ENCODE measurements around the gene SPOUT1. TPM values are rescaled to one million over a fixed set of nuclear protein-coding genes. Genes with fewer than 3 reads are reported as not detected.

Gene SPOUT1
- total RNA-seq, 1 donor from 2014 or later = 18.2 TPM

DNA sequence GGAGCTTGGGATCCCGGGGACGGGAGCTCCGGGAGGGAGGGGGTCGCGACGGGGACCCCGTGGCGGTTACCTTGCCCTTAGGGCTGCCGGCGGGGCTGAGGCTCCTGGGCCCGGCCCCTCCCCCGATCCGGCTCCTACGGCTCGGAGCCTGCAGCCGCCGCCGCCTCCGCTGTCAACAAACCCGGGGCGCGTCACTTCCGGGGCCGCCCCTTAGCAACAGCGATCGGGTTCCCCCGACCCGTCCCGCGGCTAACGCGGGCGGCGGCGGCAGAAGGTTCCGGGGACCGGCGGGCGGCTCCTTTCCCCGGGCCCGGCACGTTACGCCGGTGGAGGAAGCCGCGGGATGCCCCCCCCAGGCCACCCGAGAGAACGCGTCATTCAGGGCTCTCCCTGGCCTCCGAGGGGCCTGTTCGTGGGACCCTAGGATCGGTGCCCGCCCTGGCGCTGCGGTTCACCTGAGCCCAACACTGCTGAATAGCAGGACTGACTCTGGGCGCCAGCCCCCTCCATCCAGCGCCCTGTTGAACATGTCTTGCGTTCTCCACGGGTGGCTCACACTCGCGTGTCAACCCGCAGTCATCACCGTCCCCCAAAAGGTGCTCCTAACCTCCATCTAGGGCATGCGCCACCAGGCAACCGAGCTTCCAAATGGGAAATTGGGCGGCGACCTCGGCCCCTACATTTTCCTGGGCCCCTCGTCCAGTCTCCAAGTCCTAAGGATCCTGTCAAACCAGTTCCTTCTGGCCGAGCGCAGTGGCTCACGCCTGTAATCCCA is 57.7 kb downstream of the SPOUT1 start, which contains the start of gene ZER1:
ZER1 (minus strand) TSS at position 183 of the 775 bp plus-strand sequence. CDS start 16,362 bp downstream, outside the sequence.
- peak; percentile 48 for DNase-seq (ENCODE audit: low read depth)

DNA sequence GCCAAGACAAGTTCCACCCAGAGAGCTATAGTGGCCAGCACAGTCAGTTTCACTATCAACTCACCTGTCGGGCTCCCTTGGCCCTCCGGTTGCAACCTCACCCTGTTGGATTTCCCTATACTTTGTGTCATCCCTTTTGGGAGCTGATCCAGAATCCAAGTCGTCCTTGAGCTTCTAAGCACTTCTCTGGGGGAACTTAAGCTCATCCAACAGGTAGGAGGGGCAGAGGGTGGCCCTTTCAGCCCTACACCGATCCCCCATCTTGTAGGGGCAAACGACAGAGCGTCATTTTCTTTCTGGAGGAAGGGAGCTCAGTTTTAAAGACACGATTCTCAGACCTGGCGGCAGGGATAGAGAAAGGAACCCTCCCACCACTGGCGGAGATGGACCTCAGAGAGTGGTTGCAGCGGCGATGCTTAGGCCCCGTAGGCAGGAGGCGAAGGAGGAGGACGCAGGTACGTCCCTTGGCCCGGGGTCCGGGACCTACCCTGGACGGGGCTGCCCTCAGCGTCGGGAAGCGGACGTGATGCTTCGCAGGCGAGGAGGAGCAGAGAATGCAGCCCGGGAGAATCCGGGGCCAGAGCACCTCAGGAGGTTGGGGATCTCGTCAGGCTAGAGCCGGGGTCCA is 58.4 kb downstream of the SPOUT1 start:
- no peak for DNase-seq (ENCODE audit: low read depth)

DNA sequence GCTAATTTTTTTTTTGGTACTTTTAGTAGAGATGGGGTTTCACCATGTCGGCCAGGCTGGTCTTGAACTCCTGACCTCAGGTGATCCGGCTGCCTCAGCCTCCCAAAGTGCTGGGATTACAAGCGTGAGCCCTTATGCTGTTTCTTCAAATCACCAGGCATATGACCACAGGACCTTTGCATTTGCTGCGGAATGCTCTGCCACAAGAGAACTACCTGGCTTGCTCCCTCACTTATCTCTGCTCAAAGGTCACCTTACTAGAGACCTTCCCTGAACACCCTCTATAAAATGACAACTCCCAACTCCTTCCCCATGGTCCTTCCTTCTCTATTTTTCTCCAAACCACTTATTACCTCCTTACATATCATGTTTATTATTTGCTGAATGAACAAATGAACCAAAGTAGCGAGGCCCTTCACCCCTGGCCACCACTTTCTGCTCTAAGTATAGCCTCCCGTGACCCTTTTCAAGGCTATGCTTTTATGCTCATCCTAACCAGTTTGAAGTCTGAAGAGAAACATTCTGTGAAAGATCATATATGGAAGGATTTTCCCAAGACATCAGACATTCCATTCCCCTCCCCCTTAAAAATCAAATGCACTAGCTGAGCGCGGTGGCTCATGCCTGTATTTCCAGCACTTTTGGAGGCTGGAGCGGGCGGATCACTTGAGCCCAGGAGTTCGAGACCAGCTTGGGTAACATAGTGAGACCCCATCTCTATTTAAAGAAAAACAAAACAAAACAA is 59.1 kb downstream of the SPOUT1 start:
- no peak for DNase-seq (ENCODE audit: low read depth)

Other genes with a start within 250 kb of the SPOUT1 start
- gene DYNC2I2, start 172.9 kb downstream of the SPOUT1 start, total RNA-seq = 46.4 and 59.7 TPM in 2 replicates
- gene SET, start 140.6 kb downstream of the SPOUT1 start, total RNA-seq = 395 and 577 TPM in 2 replicates
- 2.8 and 5.2 TPM in 2 replicates for gene PKN3, start 127.3 kb downstream of the SPOUT1 start, total RNA-seq
- 46.4 and 58.0 TPM in 2 replicates for gene ZDHHC12, start 105.7 kb downstream of the SPOUT1 start, total RNA-seq
- gene ZER1, start 57.9 kb downstream of the SPOUT1 start, total RNA-seq = 25.0 and 44.2 TPM in 2 replicates
- 9.2 and 22.5 TPM in 2 replicates for gene TBC1D13, start 42.5 kb downstream of the SPOUT1 start, total RNA-seq
- gene ENDOG, start 11.3 kb downstream of the SPOUT1 start, total RNA-seq = 31.3 and 33.9 TPM in 2 replicates
- gene KYAT1, start 52.2 kb upstream of the SPOUT1 start, total RNA-seq = 9.9 and 10.5 TPM in 2 replicates
- gene LRRC8A, start 52.3 kb upstream of the SPOUT1 start, total RNA-seq = 44.4 and 47.4 TPM in 2 replicates
- gene PHYHD1, start 91.2 kb upstream of the SPOUT1 start, total RNA-seq = 38.4 and 71.2 TPM in 2 replicates
- 20.5 and 24.6 TPM in 2 replicates for gene DOLK, start 117.8 kb upstream of the SPOUT1 start, total RNA-seq
- 23.3 and 38.3 TPM in 2 replicates for gene NUP188, start 117.9 kb upstream of the SPOUT1 start, total RNA-seq
- 67.5 and 69.6 TPM in 2 replicates for gene SH3GLB2, start 198.5 kb upstream of the SPOUT1 start, total RNA-seq
- 18.4 and 26.0 TPM in 2 replicates for gene MIGA2, start 206.8 kb upstream of the SPOUT1 start, total RNA-seq

Measured in renal cortical epithelial cell (primary cell).